OCI-LY3 (cell line): ENCODE measurements around the gene RTN4RL1.

Source experiments
- CTCF ChIP-seq: fragments of 200-600, 300-600 bp; sonication (generic); IDR thresholded peaks from 2 replicates; pipeline ENCODE4 v1.5.1; 2014; ENCODE audit warnings: antibody characterized with exemption, low read length, low read depth
- EZH2phosphoT487 ChIP-seq: fragments of 200-600 bp; shearing (Covaris generic); IDR thresholded peaks from 2 replicates; pipeline ENCODE4 v1.6.1; 2018; ENCODE audit warnings: antibody characterized with exemption, mixed run types, low read depth

GRCh38 chr17:2040942-2041560, 15.9 kb upstream of the RTN4RL1 start:
- TF ChIP-seq CTCF (no peak), EZH2phosphoT487 (no peak)
